Measurements from ENCODE around the gene CYP26A1.

Gene CYP26A1

GRCh38 chr10:93124580-93125318, 51.1 kb downstream of the CYP26A1 start:
- no peak for DNase-seq

DNA sequence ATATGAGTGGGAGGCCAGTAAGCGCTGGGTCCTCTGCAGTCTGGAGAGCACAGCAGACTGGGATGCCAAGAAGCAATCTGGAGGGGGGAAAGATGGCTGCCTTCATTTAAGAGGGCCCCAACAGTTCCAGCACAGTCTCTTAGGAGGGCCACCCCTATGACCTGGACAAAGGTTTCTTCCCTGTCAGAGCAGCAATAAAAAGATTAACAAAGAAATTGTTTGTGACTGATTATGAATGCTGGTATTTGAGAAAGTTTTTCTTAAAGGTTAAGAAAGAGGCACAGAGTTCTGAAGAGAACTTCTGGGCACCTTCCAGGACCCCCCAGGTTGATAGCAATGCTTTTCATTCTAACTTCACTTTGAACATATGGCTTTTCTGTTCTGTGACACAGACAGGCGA, 52.3 kb downstream of the CYP26A1 start:
- DNase-seq = no peak

DNA sequence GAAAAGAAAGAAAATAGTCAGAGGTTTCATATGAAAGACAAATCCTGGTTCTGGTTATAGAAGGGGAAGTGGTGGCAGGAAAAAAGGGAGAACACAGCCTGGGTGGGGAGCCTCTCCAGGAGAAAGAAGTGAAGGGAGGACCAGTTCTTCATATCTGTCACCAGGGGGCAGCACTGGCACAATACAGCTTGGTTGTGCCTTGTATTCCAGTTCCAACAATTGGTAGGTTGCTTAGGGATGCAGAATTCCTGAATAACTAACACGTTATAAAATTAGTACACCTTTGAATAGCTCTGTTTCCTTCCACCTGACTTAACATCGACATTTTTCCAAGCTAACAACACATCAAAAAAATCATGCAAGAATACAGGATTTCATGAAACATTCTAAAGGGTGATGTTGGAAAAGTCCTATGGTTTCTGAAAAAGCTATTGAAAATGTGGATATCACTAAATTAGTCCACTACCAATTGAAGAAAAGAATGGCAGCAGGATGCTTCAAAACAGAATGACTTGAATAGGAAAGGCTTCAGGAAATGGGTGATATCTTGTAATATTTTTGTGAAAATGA, 52.9 kb downstream of the CYP26A1 start:
- DNase-seq = no peak
